DMS153 (cell line): ENCODE data around the gene ZBTB38.

Experiments used
- DNase-seq: peaks from one replicate; lab custom pipeline; 2025; lab: John Stamatoyannopoulos, UW

Gene ZBTB38

GRCh38 chr3:141368062-141368924 lies at the start of gene ZBTB38:
Gene ZBTB38 (plus strand): TSS chr3:141368504. CDS start chr3:141442389, 73,885 bp downstream.
- peak; percentile 55 for DNase-seq

GRCh38 chr3:141320399-141321108 lies 47.8 kb upstream of the ZBTB38 start:
- no peak for DNase-seq

- DNase-seq, result no peak
Observed at GRCh38 chr3:141321109-141321497, 47.2 kb upstream of the ZBTB38 start.

- no peak for DNase-seq
Observed at GRCh38 chr3:141323936-141324704, 44.2 kb upstream of the ZBTB38 start.

- DNase-seq, result no peak
Observed at GRCh38 chr3:141326123-141326522, 42.2 kb upstream of the ZBTB38 start.

GRCh38 chr3:141326626-141327025 lies 41.7 kb upstream of the ZBTB38 start:
- DNase-seq, result no peak

GRCh38 chr3:141328286-141329166 lies 39.8 kb upstream of the ZBTB38 start:
- DNase-seq, result no peak

- DNase-seq, result no peak
Observed at GRCh38 chr3:141330235-141330634, 38.1 kb upstream of the ZBTB38 start.

GRCh38 chr3:141330718-141331376 lies 37.5 kb upstream of the ZBTB38 start:
- no peak for DNase-seq

GRCh38 chr3:141331377-141332318 lies 36.7 kb upstream of the ZBTB38 start:
- DNase-seq, result no peak

- DNase-seq, result no peak
Observed at GRCh38 chr3:141332416-141332815, 35.9 kb upstream of the ZBTB38 start.

GRCh38 chr3:141333836-141334626 lies 34.3 kb upstream of the ZBTB38 start:
- DNase-seq, result no peak

- no peak for DNase-seq
Observed at GRCh38 chr3:141334627-141335250, 33.6 kb upstream of the ZBTB38 start.

- no peak for DNase-seq
Observed at GRCh38 chr3:141335531-141336061, 32.7 kb upstream of the ZBTB38 start.

GRCh38 chr3:141336672-141337522 lies 31.4 kb upstream of the ZBTB38 start:
- DNase-seq, result no peak

- DNase-seq, result peak; percentile 74
Observed at GRCh38 chr3:141337523-141337854, 30.8 kb upstream of the ZBTB38 start.

- no peak for DNase-seq
Observed at GRCh38 chr3:141337991-141338390, 30.3 kb upstream of the ZBTB38 start.
